GM20000 (cell line): Measurements from ENCODE around the gene GRAMD4.

ENCODE experiments used
- DNase-seq: peaks from one replicate; pipeline ENCODE4 v3.0.0; 2012; ENCODE audit warnings: low spot score
- CTCF ChIP-seq: IDR thresholded peaks from 2 replicates; pipeline ENCODE4 v1.5.1; 2012; ENCODE audit warnings: mild to moderate bottlenecking, control low read depth; ENCODE audit errors: extremely low read depth, missing control alignments

GRAMD4 gene

DNA sequence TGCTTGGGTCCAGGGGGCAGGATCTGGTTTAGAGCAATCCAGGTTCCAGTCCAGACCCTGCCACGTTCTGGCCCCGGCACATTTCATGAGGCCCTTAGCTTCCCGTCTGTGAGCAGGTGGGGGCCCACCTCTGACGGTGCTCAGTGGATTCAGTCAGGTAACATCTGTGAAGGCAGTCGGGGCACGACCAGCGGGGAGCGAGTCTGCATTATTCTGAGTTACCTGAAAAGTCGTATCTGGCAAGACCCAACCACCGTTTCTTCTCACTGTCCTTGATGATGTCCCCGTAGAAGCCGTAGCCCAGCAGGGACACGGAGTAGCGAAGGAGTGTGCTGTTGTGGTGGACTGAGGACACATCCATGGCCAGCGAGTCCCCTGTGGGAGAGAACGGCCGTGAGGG, 78.9 kb downstream of the GRAMD4 start:
- DNase-seq: no peak
- no peak for TF ChIP-seq CTCF

- TF ChIP-seq CTCF: no peak
- no peak for DNase-seq
Observed at GRCh38 chr22:46701262-46701661, 81.1 kb downstream of the GRAMD4 start.

- TF ChIP-seq CTCF: no peak
- no peak for DNase-seq
Observed at GRCh38 chr22:46703171-46703995, 83.2 kb downstream of the GRAMD4 start.

- TF ChIP-seq CTCF: no peak
- no peak for DNase-seq
Observed at GRCh38 chr22:46703996-46704370, 83.8 kb downstream of the GRAMD4 start.

DNA sequence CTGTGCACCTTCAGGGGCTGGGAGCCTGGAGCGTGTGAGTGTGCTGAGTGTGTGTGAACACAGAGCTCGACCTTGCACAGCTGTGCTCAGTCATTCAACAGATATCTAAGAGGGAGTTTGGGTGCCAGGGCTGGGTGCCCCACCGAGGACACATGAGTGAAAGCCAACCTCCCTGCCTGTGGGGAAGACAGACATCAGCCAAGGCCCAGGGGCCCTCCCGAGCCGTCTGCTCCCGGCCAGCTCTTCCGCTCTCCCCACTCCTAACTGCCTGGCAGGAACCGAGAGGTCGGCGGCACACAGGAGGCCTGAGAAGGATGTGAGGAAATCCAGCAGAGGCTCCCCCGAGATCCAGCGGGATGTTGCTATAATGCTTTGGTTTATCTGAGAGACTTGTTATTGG, 85.9 kb downstream of the GRAMD4 start:
- no peak for TF ChIP-seq CTCF
- no peak for DNase-seq

GRCh38 chr22:46707305-46707704, 87.1 kb downstream of the GRAMD4 start:
- DNase-seq: no peak
- TF ChIP-seq CTCF: no peak

GRCh38 chr22:46707827-46708570, 87.8 kb downstream of the GRAMD4 start:
- DNase-seq: no peak
- no peak for TF ChIP-seq CTCF
